ENCODE results near the gene ARID1B.

- TF ChIP-seq EZH2 (IDR thresholded peaks at IDR 0.05) (no peak), EZH2phosphoT487 (IDR thresholded peaks at IDR 0.05) (no peak)
- TF ChIP-seq, protein P1, sequence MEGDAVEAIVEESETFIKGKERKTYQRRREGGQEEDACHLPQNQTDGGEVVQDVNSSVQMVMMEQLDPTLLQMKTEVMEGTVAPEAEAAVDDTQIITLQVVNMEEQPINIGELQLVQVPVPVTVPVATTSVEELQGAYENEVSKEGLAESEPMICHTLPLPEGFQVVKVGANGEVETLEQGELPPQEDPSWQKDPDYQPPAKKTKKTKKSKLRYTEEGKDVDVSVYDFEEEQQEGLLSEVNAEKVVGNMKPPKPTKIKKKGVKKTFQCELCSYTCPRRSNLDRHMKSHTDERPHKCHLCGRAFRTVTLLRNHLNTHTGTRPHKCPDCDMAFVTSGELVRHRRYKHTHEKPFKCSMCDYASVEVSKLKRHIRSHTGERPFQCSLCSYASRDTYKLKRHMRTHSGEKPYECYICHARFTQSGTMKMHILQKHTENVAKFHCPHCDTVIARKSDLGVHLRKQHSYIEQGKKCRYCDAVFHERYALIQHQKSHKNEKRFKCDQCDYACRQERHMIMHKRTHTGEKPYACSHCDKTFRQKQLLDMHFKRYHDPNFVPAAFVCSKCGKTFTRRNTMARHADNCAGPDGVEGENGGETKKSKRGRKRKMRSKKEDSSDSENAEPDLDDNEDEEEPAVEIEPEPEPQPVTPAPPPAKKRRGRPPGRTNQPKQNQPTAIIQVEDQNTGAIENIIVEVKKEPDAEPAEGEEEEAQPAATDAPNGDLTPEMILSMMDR (IDR thresholded peaks at IDR 0.05) = no peak
Observed at GRCh38 chr6:156917213-156917612, 140.0 kb downstream of the ARID1B start.

Measured in neural progenitor cell (in vitro differentiated cells).